H1 (cell line): Measurements from ENCODE around the gene SERPINA10. TPM values are rescaled to one million over a fixed set of nuclear protein-coding genes. Genes with fewer than 3 reads are reported as not detected.

ENCODE experiments used
- CTCF ChIA-PET: fragments of 300-600 bp; sonication (Branson Sonifier 250); formaldehyde crosslinking; loops from one replicate; lab custom pipeline; 2021; ENCODE audit not compliant: partially characterized antibody; lab: Charles Lee
- POLR2A ChIA-PET: fragments of 300-600 bp; sonication (Branson Sonifier 250); formaldehyde crosslinking; loops from one replicate; lab custom pipeline; 2021; ENCODE audit warnings: inconsistent platforms; ENCODE audit not compliant: partially characterized antibody; lab: Charles Lee
- DNase-seq, 2 experiments: peaks; one replicate each; pipeline versions ENCODE4 v3.0.0 to v3.0.0-alpha.2; 2010 to 2022; ENCODE audit warnings: low spot score in 2 of 2, low read depth in 1 of 2, mixed read lengths in 1 of 2
- FAIRE-seq: peaks from 2 replicates; lab custom pipeline; 2011; peaks lifted over from hg19 to GRCh38; lab: Jason Lieb, UNC
- H2AFZ ChIP-seq: 2 replicates; pipeline ENCODE4 v1.8.1; 2012; ENCODE audit warnings: low read length, inconsistent platforms
- H2AK5ac ChIP-seq: 2 replicates; pipeline ENCODE4 v1.6.1; 2013; ENCODE audit warnings: low read depth, low read length
- H2BK120ac ChIP-seq: replicated peaks from 2 replicates; pipeline ENCODE3; 2013; ENCODE audit warnings: low read depth, low read length, inconsistent platforms
- H2BK12ac ChIP-seq: 2 replicates; pipeline ENCODE4 v1.6.1; 2013; ENCODE audit warnings: low read depth, low read length
- H2BK15ac ChIP-seq: 2 replicates; pipeline ENCODE4 v1.6.1; 2013; ENCODE audit warnings: low read length
- H2BK20ac ChIP-seq: 2 replicates; pipeline ENCODE4 v1.6.1; 2013; ENCODE audit warnings: low read length
- H2BK5ac ChIP-seq: 2 replicates; pipeline ENCODE4 v1.6.1; 2013; ENCODE audit warnings: low read depth, low read length
- H3K14ac ChIP-seq: 2 replicates; pipeline ENCODE4 v1.6.1; 2013; ENCODE audit warnings: inconsistent platforms; ENCODE audit not compliant: insufficient read length
- H3K18ac ChIP-seq: 2 replicates; pipeline ENCODE4 v1.6.1; 2013; ENCODE audit warnings: low read length; ENCODE audit errors: extremely low read depth
- H3K23ac ChIP-seq: 2 replicates; pipeline ENCODE4 v1.6.1; 2013; ENCODE audit warnings: inconsistent platforms; ENCODE audit not compliant: insufficient read length
- H3K23me2 ChIP-seq: 2 replicates; pipeline ENCODE4 v1.6.1; 2013; ENCODE audit warnings: low read depth, low read length
- H3K27ac ChIP-seq: 2 replicates; pipeline ENCODE4 v1.6.1; 2011; ENCODE audit warnings: low read depth, low read length, inconsistent platforms
- H3K27me3 ChIP-seq, 4 experiments: replicated peaks in 1 of 4; 1 replicate in 1 of 4; 2 replicates in 3 of 4; pipeline versions ENCODE4 v1.6.1 to v1.8.1; 2011 to 2013; ENCODE audit warnings: low read length in 3 of 4, mild to moderate bottlenecking in 3 of 4, inconsistent platforms in 2 of 4, mixed read lengths in 2 of 4, moderate library complexity in 1 of 4; ENCODE audit not compliant: control insufficient read depth in 3 of 4, insufficient read depth in 3 of 4; ENCODE audit errors: extremely low read depth in 1 of 4
- H3K36me3 ChIP-seq, 4 experiments: 2 replicates each; pipeline versions ENCODE4 v1.6.1 to v1.8.1; 2011 to 2013; ENCODE audit warnings: mild to moderate bottlenecking in 4 of 4, low read length in 3 of 4, moderate library complexity in 2 of 4, control low read depth in 1 of 4, inconsistent platforms in 1 of 4; ENCODE audit not compliant: insufficient read depth in 4 of 4, control insufficient read depth in 2 of 4
- H3K4ac ChIP-seq: replicated peaks from 2 replicates; pipeline ENCODE3; 2013; ENCODE audit warnings: low read length, low read depth, mixed read lengths, inconsistent platforms; ENCODE audit not compliant: insufficient read length
- H3K4me1 ChIP-seq, 4 experiments: replicated peaks in 1 of 4; 1 replicate in 1 of 4; 2 replicates in 3 of 4; pipeline versions ENCODE4 v1.6.1 to v1.8.1; 2011 to 2013; ENCODE audit warnings: low read length in 3 of 4, inconsistent platforms in 2 of 4, mixed read lengths in 1 of 4; ENCODE audit not compliant: insufficient read depth in 4 of 4, control insufficient read depth in 3 of 4
- H3K4me2 ChIP-seq, 2 experiments: 2 replicates each; pipeline versions ENCODE4 v1.6.1 to v1.8.1; 2011 to 2013; ENCODE audit warnings: low read depth in 2 of 2, low read length in 2 of 2, control low read depth in 1 of 2, inconsistent platforms in 1 of 2, mild to moderate bottlenecking in 1 of 2; ENCODE audit not compliant: insufficient read depth in 1 of 2
- H3K4me3 ChIP-seq, 4 experiments: fragments of 200-600, 300-600 bp in 1 of 4; sonication (generic), shearing (Covaris generic), sonication (Bioruptor Twin) in 1 of 4; 2 replicates each; pipeline versions ENCODE4 v1.5.1 to v1.8.1; 2011 to 2016; ENCODE audit warnings: low read length in 4 of 4, low read depth in 3 of 4, control low read depth in 2 of 4, inconsistent platforms in 2 of 4, mild to moderate bottlenecking in 2 of 4, mixed read lengths in 1 of 4, moderate library complexity in 1 of 4; ENCODE audit not compliant: insufficient read depth in 2 of 4; ENCODE audit errors: extremely low read depth in 1 of 4
- H3K56ac ChIP-seq: replicated peaks from 2 replicates; pipeline ENCODE3; 2013; ENCODE audit warnings: low read depth, mild to moderate bottlenecking, mixed read lengths, low read length, inconsistent platforms; ENCODE audit not compliant: insufficient read length
- H3K79me1 ChIP-seq: 2 replicates; pipeline ENCODE4 v1.6.1; 2013; ENCODE audit warnings: low read depth, low read length, control low read depth
- H3K79me2 ChIP-seq, 2 experiments: 2 replicates each; pipeline versions ENCODE4 v1.6.1 to v1.8.1; 2012 to 2013; ENCODE audit warnings: low read length in 2 of 2, mild to moderate bottlenecking in 2 of 2, inconsistent platforms in 1 of 2; ENCODE audit not compliant: insufficient read depth in 2 of 2, control insufficient read depth in 1 of 2
- H3K9ac ChIP-seq, 4 experiments: replicated peaks in 1 of 4; 1 replicate in 1 of 4; 2 replicates in 3 of 4; pipeline versions ENCODE4 v1.6.1 to v1.8.1; 2011 to 2013; ENCODE audit warnings: low read depth in 3 of 4, low read length in 3 of 4, control low read depth in 2 of 4, mild to moderate bottlenecking in 2 of 4, moderate library complexity in 2 of 4, inconsistent platforms in 1 of 4; ENCODE audit errors: extremely low read depth in 1 of 4
- H3K9me3 ChIP-seq, 2 experiments: 2 replicates each; pipeline versions ENCODE4 v1.6.1 to v1.8.1; 2012 to 2013; ENCODE audit warnings: mild to moderate bottlenecking in 2 of 2, moderate library complexity in 2 of 2, control low read depth in 1 of 2, inconsistent platforms in 1 of 2, low read depth in 1 of 2, low read length in 1 of 2, mixed read lengths in 1 of 2; ENCODE audit not compliant: insufficient read depth in 2 of 2
- H4K20me1 ChIP-seq, 2 experiments: replicated peaks in 1 of 2; 2 replicates each; pipeline versions ENCODE3 to v1.8.1; 2011 to 2013; ENCODE audit warnings: inconsistent platforms in 2 of 2, low read length in 2 of 2, mild to moderate bottlenecking in 1 of 2; ENCODE audit not compliant: insufficient read depth in 2 of 2, control insufficient read depth in 1 of 2
- H4K5ac ChIP-seq: 2 replicates; pipeline ENCODE4 v1.6.1; 2013; ENCODE audit warnings: low read length, low read depth, mixed read lengths, inconsistent platforms; ENCODE audit not compliant: insufficient read length
- H4K8ac ChIP-seq: 2 replicates; pipeline ENCODE4 v1.8.0; 2013; ENCODE audit warnings: mild to moderate bottlenecking, moderate library complexity, low read length, inconsistent platforms; ENCODE audit not compliant: insufficient read depth; ENCODE audit errors: extremely low read depth
- H4K91ac ChIP-seq: replicated peaks from 2 replicates; pipeline ENCODE3; 2013; ENCODE audit warnings: low read length, mixed read lengths, inconsistent platforms; ENCODE audit not compliant: insufficient read length
- EGR1 ChIP-seq: IDR thresholded peaks from 2 replicates; pipeline ENCODE4 v1.6.1; 2011; ENCODE audit warnings: low read depth, low read length, borderline replicate concordance
- WGBS, 2 experiments: shearing (Covaris generic) in 1 of 2; methylation state at CpG; one replicate each; pipeline versions ENCODE4 v1.1.6 to v1.1.7; 2013 to 2015; ENCODE audit warnings: low lambda C conversion rate in 2 of 2, mixed read lengths in 2 of 2, inconsistent platforms in 1 of 2, low coverage in 1 of 2, missing lambda C conversion rate in 1 of 2; ENCODE audit not compliant: insufficient replicate concordance in 2 of 2, insufficient coverage in 1 of 2, insufficient read length in 1 of 2; ENCODE audit errors: extremely low coverage in 1 of 2, missing lambda C conversion rate in 1 of 2; 5-methylcytosine and 5-hydroxymethylcytosine counted together
- polyA plus RNA-seq, 7 experiments: library from polyadenylated mRNA; depleted of rRNA in 3 of 7; stranded (reverse) in 5 of 7; unstranded in 2 of 7; fragments of >200 nt in 5 of 7; fragments of 200-250 nt in 2 of 7; gene quantifications; 1 replicate in 5 of 7; 2 replicates in 1 of 7; 4 replicates in 1 of 7; pipeline versions ENCODE4 v1.2.1 to v1.2.3, GENCODE V29; 2011 to 2013; ENCODE audit warnings: missing spikeins in 2 of 7, mixed read lengths in 2 of 7
- total RNA-seq: library from RNA; stranded (reverse); fragmentation: NEBNext Ultra II Directional; extraction: Animal tissue kit (Norgen Biotek cat#: 25700); gene quantifications from 2 replicates; pipeline ENCODE4 v1.2.1, GENCODE V29; 2021

SERPINA10 gene
- total and polyA plus RNA-seq, 2 of the 8 experiments (the other 6 are each of a cell fraction or from before 2014, with no cell fraction given) = not detected

DNA sequence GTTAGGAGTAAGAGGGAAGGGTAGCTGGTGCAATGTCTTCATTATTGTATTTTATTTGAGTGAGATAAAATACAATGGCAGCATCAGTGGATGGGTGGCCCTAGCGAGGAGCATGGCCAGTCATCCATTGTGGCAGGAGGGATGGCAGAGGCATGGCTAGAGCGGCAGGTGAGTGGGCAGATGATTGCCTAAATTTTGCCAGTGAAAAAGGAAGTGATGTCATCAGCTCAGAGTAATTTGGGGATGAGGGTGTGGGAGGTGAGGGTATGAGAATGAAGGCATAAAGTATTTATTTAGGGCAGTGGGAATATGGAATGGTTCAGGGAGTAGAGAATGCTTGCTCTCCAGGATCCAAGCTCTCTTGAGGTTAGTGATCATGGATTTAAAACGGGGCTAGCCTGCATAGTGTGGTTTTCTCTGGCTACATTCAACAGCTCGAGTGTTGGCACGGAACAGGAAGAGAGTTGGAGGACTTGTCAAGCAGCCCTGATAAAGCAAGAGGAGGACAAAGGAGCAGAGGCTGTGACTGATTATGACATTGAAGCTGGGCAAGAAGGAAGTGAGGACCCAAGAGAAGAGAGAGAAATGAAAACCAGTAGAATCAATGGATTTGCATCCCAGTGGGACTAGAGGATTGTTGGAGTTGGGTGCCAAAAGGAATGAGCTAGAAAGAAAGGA lies 48.7 kb upstream of the SERPINA10 start:
- no peak for TF ChIP-seq EGR1
- H2BK20ac ChIP-seq = no peak overlapping the region
- H2AK5ac ChIP-seq = no peak overlapping the region
- H3K4me1 ChIP-seq = no peaks in the 10 kb centered on the region
- ChIA-PET POLR2A (no interaction called here), CTCF (interaction anchor here (0.9 to 1.8 kb wide), 7 partner anchors 14 to 402 kb away, joined by 3 to 4 read pairs (median 3); no protein-coding TSS in a partner anchor)
- no peak overlapping the region for H2BK120ac ChIP-seq
- no peaks in the 10 kb centered on the region for H3K23me2 ChIP-seq
- FAIRE-seq (no peak), DNase-seq (no peak)
- H3K14ac ChIP-seq = no peak overlapping the region
- H3K4me3 ChIP-seq = no peak overlapping the region
- H4K20me1 ChIP-seq = no peaks in the 10 kb centered on the region
- no peak overlapping the region for H3K27ac ChIP-seq
- no peak overlapping the region for H2BK12ac ChIP-seq
- H3K79me2 ChIP-seq = no peaks in the 10 kb centered on the region
- WGBS, 2 experiments = 89% methylated on average over 5 of the region's 5 CpGs; no CpG with 5 or more reads in 1 of the 2 experiments
- H3K27me3 ChIP-seq = no peaks in the 10 kb centered on the region
- no peak overlapping the region for H3K18ac ChIP-seq
- no peak overlapping the region for H3K4me2 ChIP-seq
- H3K4ac ChIP-seq = no peak overlapping the region
- H3K9me3 ChIP-seq = peaks cover 0 to 2% of the 10 kb centered on the region in 2 experiments; a peak in 1 of 4 replicates
- H4K5ac ChIP-seq = no peak overlapping the region
- H3K56ac ChIP-seq = no peak overlapping the region
- no peak overlapping the region for H3K23ac ChIP-seq
- no peak overlapping the region for H4K91ac ChIP-seq
- H2AFZ ChIP-seq = no peak overlapping the region
- no peak overlapping the region for H2BK15ac ChIP-seq
- no peak overlapping the region for H4K8ac ChIP-seq
- no peak overlapping the region for H3K9ac ChIP-seq
- no peaks in the 10 kb centered on the region for H3K36me3 ChIP-seq
- H3K79me1 ChIP-seq = no peaks in the 10 kb centered on the region
- no peak overlapping the region for H2BK5ac ChIP-seq
